NOMO-1 (cell line): ENCODE data around the gene G6PC3.
"Not testable (repeated sequence)": the region's sequence is repeated elsewhere in the genome, so short reads cannot be mapped to it uniquely, and the experiment has no call there.

Experiments used
- DNase-seq, 2 experiments: peaks; one replicate each; lab custom pipeline; 2025; ENCODE audit not compliant: unreplicated experiment in 2 of 2; lab: John Stamatoyannopoulos, UW

Gene G6PC3

DNA sequence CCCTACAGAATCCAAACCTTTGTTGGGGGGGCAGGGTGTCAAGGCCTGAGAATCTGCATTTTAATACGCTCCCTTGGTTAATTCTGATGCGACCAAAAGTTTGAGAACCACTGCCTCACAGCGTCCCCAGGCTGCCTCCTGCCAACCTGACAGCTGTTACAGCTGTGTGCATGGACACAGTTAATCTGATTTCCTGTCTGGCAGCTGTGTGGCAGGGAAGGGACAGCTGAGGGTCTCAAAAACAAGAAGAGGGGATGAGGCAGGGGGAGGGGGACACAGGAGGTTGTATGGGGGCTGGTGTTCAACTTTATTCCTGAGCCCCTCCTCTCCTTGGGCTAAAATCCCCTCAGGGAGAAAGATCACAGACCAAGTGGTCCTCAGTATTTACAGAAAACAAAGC is 35.4 kb downstream of the G6PC3 start:
- no peak for DNase-seq

DNA sequence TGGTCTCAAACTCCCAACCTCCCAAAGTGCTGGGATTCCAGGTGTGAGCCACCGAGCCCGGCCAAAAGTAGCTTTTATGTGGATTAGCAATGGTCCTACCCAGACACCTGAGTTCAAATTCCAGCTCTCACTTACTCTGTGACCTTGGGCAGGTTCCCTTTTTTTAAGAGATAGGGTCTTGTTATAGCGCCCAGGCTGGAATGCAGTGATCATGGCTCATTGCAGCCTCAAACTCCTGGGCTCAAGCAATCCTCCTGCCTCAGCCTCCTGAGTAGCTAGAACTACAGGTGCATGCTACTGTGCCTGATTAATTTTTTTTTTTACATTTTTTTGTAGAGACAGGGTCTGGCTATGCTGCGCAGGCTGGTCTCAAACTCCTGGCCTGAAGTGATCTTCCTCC is 36.3 kb downstream of the G6PC3 start:
- no peak for DNase-seq

DNA sequence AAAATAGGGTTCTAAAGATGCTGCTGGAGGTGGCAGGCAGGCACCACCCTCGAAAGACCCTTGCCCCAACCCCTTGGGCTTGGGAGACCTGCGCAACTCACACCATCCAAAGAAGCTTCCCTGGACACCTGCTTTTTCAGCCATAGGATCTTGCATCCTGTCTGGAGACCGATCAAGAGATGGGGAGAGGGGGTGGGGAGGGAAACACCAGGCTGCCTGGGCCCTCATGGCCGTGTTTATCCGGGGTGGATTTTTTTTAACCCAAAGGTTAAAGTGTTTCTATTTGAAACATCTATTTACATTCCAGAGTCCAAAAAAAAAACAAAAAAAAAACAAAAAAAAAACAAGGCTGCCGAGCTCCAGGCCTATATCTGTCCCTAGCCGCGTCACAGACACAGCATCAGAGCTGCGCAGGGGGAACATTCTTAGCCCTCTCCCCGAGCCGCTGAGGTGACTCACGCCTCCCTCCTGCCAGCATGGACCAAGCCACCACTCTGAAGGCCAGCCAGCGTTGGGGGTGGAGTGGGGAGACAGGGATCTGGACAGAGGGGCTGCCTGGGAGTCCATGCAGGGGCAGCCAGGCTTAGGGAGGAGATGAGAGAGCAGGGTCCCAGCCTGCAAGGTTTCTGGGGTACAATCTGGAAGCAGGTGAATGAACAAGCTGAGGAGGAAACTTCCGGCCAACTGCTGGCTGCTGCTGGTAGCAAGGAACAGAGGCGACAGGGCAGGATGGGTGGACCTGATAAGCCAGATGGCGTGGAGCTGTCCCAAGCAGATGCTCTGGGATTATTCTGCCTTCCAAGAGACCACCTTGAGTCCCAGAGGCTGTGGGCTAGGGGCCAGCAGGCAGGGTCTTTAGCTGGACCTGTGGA is 38.1 kb downstream of the G6PC3 start:
- DNase-seq: no peak

DNA sequence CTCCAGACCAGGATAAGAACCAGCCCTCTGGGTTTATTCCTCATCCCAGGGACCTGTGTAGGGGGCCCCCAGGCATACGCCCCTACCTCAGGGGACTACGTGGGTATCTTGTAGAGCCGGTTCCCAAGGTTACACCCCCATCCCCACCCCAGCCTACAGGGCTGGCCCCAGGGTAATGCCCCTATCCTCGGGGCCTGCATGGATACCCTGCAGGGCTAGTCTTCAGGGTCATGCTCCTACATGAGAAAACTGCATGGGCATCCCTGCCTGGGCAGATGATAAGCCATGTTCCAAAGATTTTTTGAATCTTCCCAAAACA is 38.7 kb downstream of the G6PC3 start:
- no peak for DNase-seq

DNA sequence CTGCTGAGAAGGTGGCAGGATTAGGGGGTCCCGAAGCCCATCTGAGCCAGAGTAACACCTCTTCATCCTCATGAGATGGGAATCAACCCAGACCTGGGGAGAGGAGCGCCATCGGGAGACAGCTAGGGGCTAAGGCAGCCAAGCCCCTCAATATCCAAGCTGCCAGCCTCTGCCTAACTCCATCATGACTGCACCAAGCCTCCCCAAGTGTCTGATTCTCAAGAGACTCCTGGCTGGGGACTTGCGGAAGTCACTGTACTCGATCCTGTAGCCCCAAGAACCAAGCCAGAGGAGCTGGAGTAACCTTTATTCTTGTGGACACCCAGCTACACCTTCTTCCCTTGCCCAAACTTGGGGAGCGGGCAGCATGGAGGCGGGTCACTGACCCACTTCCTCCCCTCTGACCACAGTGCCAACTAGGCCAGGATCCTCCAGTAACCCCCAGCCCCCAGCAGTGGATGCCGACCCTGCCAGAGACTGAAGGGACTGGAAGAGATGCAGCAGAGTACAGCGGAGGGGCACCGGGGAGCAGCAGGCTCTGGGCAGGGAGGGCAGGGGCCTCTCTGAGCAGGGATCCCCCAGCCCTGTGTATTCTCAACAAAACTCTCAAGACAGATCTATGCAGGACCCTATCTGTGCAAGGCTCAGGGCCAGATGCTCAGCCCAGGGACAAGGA is 39.6 kb downstream of the G6PC3 start:
- no peak for DNase-seq

DNA sequence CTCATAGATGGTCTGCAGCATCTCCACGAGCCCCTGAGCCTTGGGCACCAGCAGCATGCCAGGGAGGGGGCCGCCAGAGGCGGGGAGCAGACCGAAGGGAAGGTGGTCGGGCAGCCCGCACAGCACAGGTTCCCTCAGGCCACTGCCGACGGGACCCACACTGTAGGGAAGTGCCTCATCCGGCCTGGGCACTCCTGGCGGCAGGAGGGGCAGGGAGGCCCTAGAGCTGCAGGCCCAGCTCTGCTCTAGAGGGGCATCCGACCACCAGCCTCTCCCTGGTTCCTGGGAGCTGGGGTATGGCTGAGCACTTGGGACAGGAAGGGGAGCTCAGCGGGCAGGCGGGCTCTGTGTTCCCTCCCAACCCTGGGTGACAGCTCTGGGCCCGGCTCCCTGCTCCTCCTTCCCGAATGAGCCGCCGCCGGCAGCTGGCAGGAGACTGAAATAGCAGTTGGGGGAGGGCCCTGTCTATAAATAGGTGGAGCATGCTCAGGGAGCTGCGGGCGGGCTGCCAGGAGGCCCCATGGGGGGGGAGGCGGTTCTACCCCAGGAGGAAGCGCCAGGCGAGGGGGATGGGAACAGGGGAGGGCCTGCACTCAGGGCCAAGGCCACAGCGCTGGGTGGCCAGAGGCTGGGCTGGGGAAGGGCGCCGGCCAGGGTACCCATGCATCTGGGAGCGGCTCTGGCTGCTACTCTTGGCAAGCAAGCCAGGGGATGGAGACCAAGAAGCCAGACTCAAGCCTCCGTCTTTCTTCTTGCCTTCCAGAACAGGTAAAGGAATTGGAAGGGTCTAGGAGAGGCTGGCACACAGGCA is 40.5 kb downstream of the G6PC3 start:
- DNase-seq: peak; percentile 90 to 97

DNA sequence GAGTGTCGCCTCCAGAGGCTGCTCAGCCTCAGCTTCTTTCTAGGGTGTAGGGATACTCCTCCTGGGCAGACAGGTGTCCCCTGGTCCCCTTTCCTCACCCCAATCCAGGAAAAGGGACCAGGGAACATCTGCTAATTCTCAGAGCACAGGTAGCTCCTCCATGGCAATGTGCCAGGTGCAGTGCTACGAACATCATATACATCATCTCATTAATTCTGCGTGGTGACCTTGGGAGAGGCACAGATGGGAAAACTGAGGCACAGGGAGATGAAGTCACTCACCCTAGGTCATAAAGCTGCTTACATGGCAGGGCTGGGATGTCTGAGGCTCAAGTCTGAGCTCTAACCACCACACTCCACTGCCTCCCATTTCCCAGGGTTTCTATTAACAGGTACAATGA is 41.2 kb downstream of the G6PC3 start:
- DNase-seq: no peak

DNA sequence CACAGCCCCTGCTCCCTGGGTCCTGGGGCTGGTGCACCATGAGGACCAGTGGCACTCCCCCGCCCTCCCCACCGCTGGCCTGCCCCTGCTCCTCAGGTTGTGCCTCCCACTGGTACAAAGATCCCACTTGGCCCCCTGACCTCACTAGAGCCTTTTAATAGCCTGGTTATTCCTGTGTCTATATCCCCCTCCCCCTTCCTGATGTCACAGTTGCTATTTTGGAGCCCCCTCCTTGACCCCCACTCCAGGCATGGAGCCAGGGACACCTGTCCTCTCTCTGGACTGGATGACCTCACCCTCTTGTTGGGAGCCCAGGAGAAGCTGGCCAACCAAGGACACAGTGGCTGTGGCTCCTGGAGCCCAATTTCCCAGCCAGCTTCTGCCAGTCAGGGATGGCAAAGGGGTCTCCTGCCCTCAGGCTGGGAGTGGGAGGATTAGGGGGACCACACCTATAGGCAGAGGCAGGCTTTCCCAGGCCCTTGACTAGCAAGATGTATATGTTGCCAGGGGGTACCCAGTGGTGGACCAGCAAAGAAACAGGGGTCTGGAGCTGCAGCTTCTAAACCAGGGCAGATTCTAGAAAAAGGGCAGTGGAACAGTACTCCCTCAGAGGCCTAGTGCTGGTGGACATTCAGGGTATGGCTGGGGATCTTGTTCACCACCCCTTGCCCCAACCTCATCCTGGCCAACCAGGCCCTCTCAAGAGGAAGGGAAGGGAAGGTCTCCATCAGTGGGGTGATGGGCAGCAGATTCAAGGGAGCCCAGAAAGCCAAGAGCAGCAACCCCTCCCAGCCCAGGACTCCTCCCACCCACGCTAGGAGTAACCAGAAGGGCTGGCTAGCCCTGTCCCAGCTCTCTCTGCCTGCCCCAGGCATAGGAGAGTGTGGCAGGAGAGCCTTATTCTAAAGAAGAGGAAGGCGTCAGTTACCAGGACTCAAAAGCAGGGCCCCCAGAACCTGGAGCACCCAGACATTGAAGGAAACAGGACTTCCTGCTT is 42.0 kb downstream of the G6PC3 start:
- no peak for DNase-seq

DNA sequence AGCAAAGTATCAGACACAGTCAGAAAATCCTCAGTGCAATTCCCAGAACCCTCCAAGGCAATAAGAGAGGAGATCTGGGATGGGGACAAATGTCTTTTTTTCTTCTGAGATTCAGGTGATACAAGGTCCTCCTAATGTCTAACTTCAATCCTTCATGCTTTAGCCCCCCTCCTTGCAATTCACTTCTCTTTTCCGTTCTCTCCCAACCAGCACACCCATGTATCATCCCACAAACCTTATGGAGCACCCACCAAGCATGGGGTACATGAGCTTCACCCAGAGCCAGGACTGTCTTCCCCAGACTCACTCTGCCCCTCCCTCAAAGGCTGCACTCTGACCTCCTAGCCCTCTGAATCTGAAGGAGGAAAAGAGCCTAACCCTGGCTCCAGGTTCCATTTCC is 42.8 kb downstream of the G6PC3 start:
- DNase-seq: no peak

DNA sequence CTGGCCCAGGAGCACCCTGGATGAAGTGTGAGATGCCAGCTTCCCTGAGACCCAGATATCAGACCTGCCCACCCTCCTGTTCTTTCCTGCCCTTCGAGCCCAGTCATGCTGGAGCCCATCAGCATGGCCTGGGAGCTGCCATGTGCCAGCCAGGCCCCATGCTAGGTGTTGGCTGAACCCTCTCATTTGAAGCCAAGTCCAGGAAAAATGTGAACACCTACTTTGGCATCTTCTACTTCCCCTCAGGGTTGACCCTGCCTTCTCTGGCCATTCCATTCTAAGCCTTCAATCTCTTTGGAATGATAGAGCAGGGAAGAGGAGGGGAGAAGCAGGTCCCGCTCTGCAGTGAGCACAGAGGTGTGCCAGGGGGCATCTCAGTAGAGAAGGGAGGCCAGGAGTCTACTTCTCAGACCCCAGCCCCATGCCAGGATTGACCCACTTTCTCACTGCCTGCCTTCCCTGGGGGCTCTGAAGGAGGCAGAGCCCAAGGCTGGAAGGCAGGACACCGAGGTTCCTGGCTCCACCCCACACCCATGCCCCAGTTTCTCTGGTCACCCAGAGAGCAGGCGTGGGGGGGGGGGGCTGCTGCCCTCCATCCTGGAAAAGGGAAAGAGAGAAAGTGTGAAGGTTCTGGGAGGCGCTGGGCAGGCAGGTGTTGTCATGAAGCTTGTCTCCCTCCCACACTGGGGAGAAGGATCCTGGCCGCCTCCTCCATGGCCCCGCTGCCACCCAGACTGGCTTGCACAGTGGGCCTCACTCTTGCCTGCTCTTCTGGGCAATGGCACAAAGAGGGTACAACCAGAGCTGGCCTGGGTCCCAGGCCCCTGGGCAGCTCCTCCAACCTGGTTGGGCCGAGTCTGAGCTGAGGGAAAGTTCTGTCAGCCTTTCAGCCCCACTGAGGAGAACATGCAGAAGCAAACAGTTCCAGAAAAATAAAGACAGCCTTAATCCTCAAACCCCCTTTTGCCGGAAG is 43.6 kb downstream of the G6PC3 start:
- DNase-seq: no peak

DNA sequence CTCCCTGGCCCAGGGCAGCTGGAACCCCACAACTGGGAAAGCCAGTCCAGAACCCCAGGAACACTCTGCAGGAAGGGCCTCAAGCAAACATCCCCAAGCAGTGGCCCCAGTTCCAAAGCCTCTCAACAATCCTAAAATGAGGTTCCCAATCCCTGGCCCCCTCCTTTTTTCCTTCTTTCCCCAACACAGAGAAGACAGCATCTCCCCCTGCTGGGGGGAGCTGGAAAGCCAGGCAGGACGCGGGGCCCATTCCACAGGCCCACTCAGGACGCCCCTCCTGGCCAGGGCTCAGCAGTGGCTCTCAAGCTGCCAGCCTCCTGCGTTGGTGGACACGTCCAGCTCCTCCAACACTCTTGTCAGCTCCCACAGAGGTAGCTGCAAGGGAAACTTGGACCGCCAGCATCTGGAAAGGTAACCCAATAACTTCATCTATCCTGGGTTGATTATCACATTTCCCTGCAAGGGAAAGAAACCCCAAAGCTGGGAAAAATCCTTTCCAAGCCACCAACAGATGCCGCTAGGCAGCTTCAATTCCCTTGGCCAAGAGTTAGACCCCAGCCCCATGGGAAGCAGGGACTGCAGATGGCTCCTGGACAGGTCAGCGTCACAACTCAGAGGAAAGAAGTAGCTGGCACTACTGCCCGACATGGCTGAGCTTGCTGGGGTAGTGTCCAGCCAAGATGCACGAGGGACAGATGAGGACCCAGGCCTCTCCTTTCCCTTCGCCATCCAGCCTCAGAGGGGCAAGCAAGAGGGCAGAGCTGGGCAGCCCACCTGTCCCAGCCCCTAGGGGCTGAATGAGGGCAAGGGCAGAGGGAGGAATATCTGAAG is 45.3 kb downstream of the G6PC3 start:
- DNase-seq: no peak

DNA sequence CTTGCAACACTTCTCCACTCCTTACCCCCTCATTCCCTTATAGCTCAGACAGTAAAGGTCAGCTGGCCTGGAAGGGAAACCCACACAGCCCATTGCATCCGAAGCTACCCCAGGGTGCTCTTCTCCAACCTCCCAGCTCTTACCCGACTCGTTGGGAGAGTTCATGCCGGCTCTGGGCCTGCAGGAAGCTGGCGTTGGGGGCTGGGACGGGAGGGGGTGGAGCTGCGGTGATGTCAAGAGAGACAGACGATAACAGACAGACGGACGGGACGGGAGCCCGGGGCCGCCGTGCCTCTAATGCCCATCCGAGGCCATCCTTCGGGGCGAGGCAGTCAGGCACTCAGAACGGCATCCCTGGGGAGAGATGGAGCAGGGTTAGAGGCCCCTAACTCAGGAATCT is 46.8 kb downstream of the G6PC3 start:
- DNase-seq: no peak

DNA sequence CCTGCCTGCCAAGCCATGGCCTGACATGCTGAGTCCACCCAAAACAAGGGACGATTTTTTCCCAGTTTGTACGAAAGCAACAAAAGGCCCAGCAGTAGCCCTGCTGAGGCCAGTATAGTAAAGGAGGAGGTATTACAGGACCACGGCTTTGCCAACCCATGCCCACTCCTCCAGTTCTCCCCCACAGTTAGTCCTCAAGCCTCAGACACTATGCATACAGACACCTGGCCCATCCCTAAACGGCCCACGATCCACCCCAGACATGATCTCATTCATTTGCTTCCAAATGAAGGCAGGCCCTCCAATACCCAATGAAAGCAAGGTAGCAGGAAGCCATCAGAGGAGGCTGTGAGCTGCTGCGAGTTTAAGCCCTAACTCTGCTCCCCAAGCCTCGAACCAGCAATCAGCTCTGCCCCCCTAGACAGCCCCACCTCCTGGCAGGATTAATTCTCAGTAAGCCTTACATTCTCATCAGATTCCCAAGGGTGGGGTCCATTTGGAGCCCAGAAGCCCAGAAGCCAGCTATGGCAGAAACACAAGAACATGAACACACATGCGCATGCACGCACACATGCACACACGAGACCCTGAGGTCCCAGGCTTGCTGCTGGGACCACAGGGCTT is 48.0 kb downstream of the G6PC3 start:
- no peak for DNase-seq

DNA sequence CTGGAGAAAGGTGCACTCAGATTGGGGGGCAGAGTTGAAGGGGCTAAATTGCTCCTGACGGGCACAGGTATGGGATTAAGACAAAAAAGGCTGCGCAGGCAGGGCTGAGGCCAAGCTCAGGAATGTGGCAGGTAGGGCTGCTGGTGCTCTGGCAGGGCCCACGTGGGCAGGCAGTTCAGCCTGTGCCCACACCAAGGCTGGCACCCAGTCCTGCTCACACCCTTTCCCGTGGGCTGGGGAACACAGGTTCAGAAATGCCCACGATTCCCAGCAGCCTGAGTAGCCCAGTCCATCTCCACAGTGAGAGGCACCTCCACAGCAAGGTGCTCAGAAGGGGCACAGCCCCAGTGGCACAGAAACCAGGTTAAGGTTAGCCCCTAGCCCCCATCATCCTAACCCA is 48.5 kb downstream of the G6PC3 start:
- no peak for DNase-seq

DNA sequence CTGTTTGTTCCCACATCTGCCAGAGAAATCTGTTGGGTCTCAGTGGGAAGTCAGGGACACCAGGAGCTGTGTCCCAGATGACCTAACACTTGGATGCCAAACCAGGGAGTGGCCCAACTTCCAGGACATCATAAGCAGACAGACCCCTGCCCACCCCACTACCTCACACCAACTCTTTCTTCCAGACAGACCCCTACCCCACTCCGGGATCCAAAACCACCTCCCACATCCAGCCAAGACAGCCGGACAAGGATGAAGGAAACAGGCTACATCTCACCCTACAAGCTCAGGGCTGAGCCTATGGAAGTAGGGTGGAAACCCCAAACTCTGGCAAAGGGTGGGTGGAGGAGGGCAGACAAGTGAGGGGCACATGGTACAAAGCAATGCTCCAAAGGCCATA is 49.3 kb downstream of the G6PC3 start:
- DNase-seq: no peak

DNA sequence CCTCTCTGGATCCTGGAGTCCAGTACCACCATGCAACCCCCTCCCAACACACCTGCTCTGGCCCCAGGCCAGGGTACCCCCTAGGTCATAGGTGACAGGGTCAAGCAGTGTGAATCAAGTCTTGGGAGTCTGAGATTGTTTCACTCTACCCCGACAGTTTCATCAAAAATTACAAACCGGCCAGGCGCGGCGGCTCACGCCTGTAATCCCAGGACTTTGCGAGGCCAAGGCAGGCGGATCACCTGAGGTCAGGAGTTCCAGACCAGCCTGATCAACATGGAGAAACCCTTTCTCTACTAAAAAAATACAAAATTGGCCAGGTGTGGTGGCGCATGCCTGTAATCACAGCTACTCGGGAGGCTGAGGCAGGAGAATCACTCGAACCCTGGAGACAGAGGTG is 49.7 kb downstream of the G6PC3 start:
- not testable (repeated sequence) for DNase-seq

DNA sequence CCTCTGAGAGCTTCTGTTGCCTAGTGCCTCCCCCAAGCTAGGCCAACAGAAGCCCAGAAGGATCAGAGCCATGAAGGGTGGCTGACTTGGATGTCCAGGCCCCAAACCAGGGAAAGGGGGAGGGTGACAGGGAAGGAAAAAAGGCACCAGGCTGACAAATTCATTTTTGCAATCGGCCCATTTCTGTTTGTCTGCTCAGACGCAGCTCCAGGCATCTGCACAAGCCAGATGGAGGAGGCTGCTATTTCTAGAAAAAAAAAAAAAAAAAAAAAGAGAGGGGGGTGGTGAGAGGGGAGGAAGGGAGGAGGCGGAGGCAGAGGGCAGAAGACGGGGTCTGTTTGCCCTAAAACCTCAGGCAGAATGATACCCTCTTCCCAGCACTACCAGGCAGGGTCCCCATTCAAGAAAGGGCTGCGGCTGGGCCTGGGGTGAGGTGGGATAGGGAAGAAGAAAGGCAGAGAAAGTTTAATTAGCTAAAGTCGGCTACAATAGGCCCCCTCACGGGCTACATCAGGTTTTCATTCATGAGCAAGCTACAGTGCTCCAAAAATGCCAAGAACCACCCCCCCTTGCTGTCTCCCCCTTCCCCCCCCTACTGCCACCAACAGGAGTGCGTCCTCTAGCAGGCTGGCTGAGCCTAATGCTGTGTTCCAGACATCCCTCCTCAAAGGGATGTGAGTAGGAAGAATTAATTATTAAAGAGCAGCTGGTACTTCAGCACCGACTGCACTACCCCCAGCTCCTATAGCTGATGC is 50.5 kb downstream of the G6PC3 start:
- no peak for DNase-seq
